Mammary epithelial cell (primary cell): ENCODE data around the gene STOML1.

Experiments used
- CTCF ChIP-seq, 2 donors: IDR thresholded peaks in 1 of 2; conservative IDR thresholded peaks in 1 of 2; 2 replicates each; pipeline ENCODE4 v1.5.1; 2011 to 2012; ENCODE audit warnings: inconsistent platforms in 2 of 2, low read length in 2 of 2, mild to moderate bottlenecking in 2 of 2, control low read depth in 1 of 2, low read depth in 1 of 2; ENCODE audit not compliant: insufficient read depth in 1 of 2; ENCODE audit errors: extremely low read depth in 1 of 2
- EZH2 ChIP-seq: IDR thresholded peaks from 2 replicates; pipeline ENCODE4 v1.6.1; 2012; ENCODE audit warnings: low read length, inconsistent platforms, borderline replicate concordance

GRCh38 chr15:73965094-73965757, 26.9 kb downstream of the STOML1 start:
- TF ChIP-seq EZH2 (no peak), CTCF (conservative IDR thresholded peaks at IDR 0.05 in 1 of 2, IDR thresholded peaks at IDR 0.05 in 1 of 2; ENCODE audit: extremely low read depth in 1 of 2, insufficient read depth in 1 of 2, low read depth in 1 of 2, low read length in 2 of 2) (no peak)
